GM18502 (cell line): ENCODE measurements around the gene RET.

Experiments
- ATAC-seq: cut with Tn5 transposase; IDR thresholded peaks from one replicate; pipeline ENCODE4 v1.9.1; 2021; ENCODE audit warnings: mild to moderate bottlenecking; ENCODE audit not compliant: unreplicated experiment, poor library complexity

The RET gene

GRCh38 chr10:43100366-43100765 is 23.5 kb downstream of the RET start:
- ATAC-seq = no peak

GRCh38 chr10:43102063-43102828 is 25.4 kb downstream of the RET start:
- no peak for ATAC-seq

GRCh38 chr10:43105102-43105955 is 28.5 kb downstream of the RET start:
- peak; percentile 86 for ATAC-seq

GRCh38 chr10:43105956-43106229 is 29.0 kb downstream of the RET start:
- ATAC-seq = no peak

GRCh38 chr10:43106256-43107091 is 29.6 kb downstream of the RET start:
- ATAC-seq = no peak

DNA sequence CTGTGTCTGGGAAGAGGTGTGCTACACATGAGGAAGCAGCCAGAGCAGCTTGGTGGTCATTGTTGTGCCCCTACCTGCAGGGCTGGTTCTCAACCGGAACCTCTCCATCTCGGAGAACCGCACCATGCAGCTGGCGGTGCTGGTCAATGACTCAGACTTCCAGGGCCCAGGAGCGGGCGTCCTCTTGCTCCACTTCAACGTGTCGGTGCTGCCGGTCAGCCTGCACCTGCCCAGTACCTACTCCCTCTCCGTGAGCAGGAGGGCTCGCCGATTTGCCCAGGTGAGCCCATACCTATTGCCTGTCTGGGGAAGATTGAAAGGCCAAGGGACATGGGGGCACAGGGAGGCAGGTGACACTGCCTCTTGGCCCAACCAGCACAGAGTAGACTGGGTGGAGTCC is 32.1 kb downstream of the RET start:
- ATAC-seq = no peak

- ATAC-seq = no peak
These were observed 32.9 kb downstream of the RET start for GRCh38 chr10:43109671-43110249.

GRCh38 chr10:43110338-43111071 is 33.6 kb downstream of the RET start:
- ATAC-seq = peak; percentile 73

DNA sequence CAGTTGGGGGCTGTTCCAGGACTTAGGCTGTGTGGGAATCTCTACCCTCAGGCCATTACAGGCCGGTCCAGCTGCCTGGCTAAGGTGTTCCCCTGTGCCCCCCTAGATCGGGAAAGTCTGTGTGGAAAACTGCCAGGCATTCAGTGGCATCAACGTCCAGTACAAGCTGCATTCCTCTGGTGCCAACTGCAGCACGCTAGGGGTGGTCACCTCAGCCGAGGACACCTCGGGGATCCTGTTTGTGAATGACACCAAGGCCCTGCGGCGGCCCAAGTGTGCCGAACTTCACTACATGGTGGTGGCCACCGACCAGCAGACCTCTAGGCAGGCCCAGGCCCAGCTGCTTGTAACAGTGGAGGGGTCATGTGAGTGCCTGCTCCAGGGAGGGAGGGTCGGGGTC is 34.2 kb downstream of the RET start:
- ATAC-seq = no peak

DNA sequence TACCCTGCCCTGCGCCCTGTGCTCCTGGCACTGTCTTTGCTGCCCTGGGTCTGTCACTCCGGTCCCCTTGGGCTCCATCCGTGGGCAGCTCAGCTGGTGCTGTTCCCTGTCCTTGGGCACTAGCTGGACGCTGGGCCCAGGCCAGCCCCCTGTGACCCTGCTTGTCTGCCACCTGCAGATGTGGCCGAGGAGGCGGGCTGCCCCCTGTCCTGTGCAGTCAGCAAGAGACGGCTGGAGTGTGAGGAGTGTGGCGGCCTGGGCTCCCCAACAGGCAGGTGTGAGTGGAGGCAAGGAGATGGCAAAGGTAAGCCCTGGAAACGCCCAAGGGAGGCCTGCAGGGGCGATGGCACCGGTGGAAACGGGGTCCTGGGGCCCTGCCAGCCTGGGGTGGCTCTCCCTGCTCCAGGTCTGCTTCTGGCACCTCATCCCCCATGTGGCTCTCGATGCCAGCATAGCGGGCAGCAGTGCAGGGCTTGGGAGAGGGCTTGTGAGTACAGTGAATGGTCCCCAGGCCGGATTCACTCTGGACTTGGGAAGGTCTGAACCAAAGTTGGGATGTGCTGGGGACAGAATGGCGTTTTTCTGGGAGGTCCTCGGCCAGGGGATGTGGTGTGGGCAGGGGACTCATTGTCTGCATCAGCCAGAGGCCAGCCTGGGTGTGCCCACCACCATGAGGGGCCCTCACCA is 35.2 kb downstream of the RET start:
- no peak for ATAC-seq

- no peak for ATAC-seq
These were observed 35.7 kb downstream of the RET start for GRCh38 chr10:43112608-43112961.

GRCh38 chr10:43113201-43114087 is 36.6 kb downstream of the RET start:
- ATAC-seq = no peak

- no peak for ATAC-seq
These were observed 37.3 kb downstream of the RET start for GRCh38 chr10:43114088-43114742.

GRCh38 chr10:43114743-43115611 is 38.1 kb downstream of the RET start:
- no peak for ATAC-seq

GRCh38 chr10:43115881-43116595 is 39.2 kb downstream of the RET start:
- no peak for ATAC-seq

DNA sequence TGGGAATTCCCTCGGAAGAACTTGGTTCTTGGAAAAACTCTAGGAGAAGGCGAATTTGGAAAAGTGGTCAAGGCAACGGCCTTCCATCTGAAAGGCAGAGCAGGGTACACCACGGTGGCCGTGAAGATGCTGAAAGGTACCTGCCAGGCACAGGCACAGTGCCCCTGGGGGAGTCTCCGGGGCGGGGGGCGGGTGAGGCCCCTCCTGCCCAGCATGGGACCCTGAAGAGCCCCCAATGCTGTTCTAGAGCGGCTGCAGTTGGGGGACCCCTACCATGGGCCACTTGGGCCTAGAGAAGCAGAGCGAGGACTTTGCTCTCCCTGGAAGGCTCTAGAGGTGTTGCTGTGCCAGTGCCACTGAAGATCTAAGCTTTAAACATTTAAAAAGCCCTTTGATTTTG is 39.7 kb downstream of the RET start:
- no peak for ATAC-seq
